GM23248 (cell line): ENCODE results near the gene OSBP2. TPM values are rescaled to one million over a fixed set of nuclear protein-coding genes. Genes with fewer than 3 reads are reported as not detected.

ENCODE experiments used
- DNase-seq: peaks from one replicate; pipeline ENCODE4 v3.0.0-alpha.2; 2015
- H2AFZ ChIP-seq: fragments of 200-600 bp; sonication (generic); 2 replicates; pipeline ENCODE4 v1.6.1; 2016; ENCODE audit warnings: antibody characterized with exemption
- H3F3A ChIP-seq: fragments of 200-600 bp; sonication (generic); 2 replicates; pipeline ENCODE4 v1.6.1; 2016; ENCODE audit warnings: mild to moderate bottlenecking, antibody characterized with exemption, mixed run types; ENCODE audit not compliant: insufficient read depth
- H3K27ac ChIP-seq: fragments of 200-600 bp; sonication (generic); 2 replicates; pipeline ENCODE4 v1.5.1; 2016; ENCODE audit warnings: mild to moderate bottlenecking
- H3K27me3 ChIP-seq: fragments of 200-600 bp; sonication (generic); replicated peaks from 2 replicates; pipeline ENCODE4 v1.6.1; 2016; ENCODE audit warnings: mild to moderate bottlenecking; ENCODE audit not compliant: insufficient read depth
- H3K36me3 ChIP-seq: fragments of 200-600 bp; sonication (generic); 2 replicates; pipeline ENCODE4 v1.6.1; 2016; ENCODE audit warnings: low read depth, mild to moderate bottlenecking
- H3K4me1 ChIP-seq: fragments of 200-600 bp; sonication (generic); 2 replicates; pipeline ENCODE4 v1.6.1; 2016; ENCODE audit warnings: mild to moderate bottlenecking; ENCODE audit not compliant: insufficient read depth
- H3K4me2 ChIP-seq: fragments of 200-600 bp; sonication (generic); one replicate; pipeline ENCODE4 v1.6.1; 2016; ENCODE audit warnings: mild to moderate bottlenecking; ENCODE audit not compliant: unreplicated experiment
- H3K4me3 ChIP-seq: fragments of 200-600 bp; sonication (generic); 2 replicates; pipeline ENCODE4 v1.5.1; 2016; ENCODE audit warnings: mild to moderate bottlenecking
- H3K79me2 ChIP-seq: fragments of 200-600 bp; sonication (generic); 2 replicates; pipeline ENCODE4 v1.6.1; 2016; ENCODE audit warnings: mild to moderate bottlenecking; ENCODE audit not compliant: insufficient read depth
- H3K9ac ChIP-seq: fragments of 200-600 bp; sonication (generic); 2 replicates; pipeline ENCODE4 v1.6.1; 2016; ENCODE audit warnings: mild to moderate bottlenecking
- H3K9me2 ChIP-seq: fragments of 200-600 bp; sonication (generic); 2 replicates; pipeline ENCODE4 v1.6.1; 2016; ENCODE audit warnings: mixed run types, mild to moderate bottlenecking, moderate library complexity; ENCODE audit not compliant: insufficient read depth
- H3K9me3 ChIP-seq: fragments of 200-600 bp; sonication (generic); one replicate; pipeline ENCODE4 v1.6.1; 2017; ENCODE audit warnings: low read depth
- H4K20me1 ChIP-seq: fragments of 200-600 bp; sonication (generic); 2 replicates; pipeline ENCODE4 v1.6.0; 2016; ENCODE audit not compliant: insufficient read depth
- EZH2 ChIP-seq: fragments of 200-600 bp; sonication (generic); IDR thresholded peaks from 2 replicates; pipeline ENCODE4 v1.6.1; 2018; ENCODE audit warnings: antibody characterized with exemption, mild to moderate bottlenecking; ENCODE audit not compliant: insufficient read depth, poor library complexity, severe bottlenecking
- EZH2phosphoT487 ChIP-seq: fragments of 200-600 bp; sonication (generic); IDR thresholded peaks from 2 replicates; pipeline ENCODE4 v1.6.1; 2018; ENCODE audit warnings: antibody characterized with exemption, moderate library complexity, mild to moderate bottlenecking, low read depth; ENCODE audit not compliant: insufficient read depth
- WGBS, 2 experiments: methylation state at CpG; one replicate each; pipeline ENCODE4 v1.1.6; 2015 to 2017; ENCODE audit warnings: low lambda C conversion rate in 2 of 2, low coverage in 1 of 2; ENCODE audit errors: missing lambda C conversion rate in 2 of 2; 5-methylcytosine and 5-hydroxymethylcytosine counted together
- in situ Hi-C: fragments of 300-500 bp; cut with MboI; formaldehyde crosslinking; loops from 2 replicates; pipeline ENCODE4 v1.15.0; 2020
- polyA plus RNA-seq: library from polyadenylated mRNA; unstranded; fragments of >200 nt; fragmentation: Nextera tagmentation; extraction: Ambion mirVana; gene quantifications from 2 replicates; pipeline ENCODE4 v1.2.1, GENCODE V29; 2016
- total RNA-seq: library from RNA; depleted of rRNA; stranded (reverse); fragments of >200 nt; shearing (Covaris generic); gene quantifications from 2 replicates; pipeline ENCODE4 v1.2.3, GENCODE V29; 2014

The OSBP2 gene
- total and polyA plus RNA-seq, 2 experiments from 2014 or later = 1.1 to 1.3 TPM

GRCh38 chr22:30947173-30947815, 252.6 kb downstream of the OSBP2 start:
- H3K4me2 ChIP-seq = no peak overlapping the region
- peaks cover 69% of the 10 kb centered on the region; the same call in 1 of the 2 replicates for H3K36me3 ChIP-seq
- H3F3A ChIP-seq = no peaks in the 10 kb centered on the region
- H3K9me2 ChIP-seq = no peaks in the 10 kb centered on the region
- WGBS, 2 experiments = 45 to 51% methylated on average over 5 of the region's 5 CpGs
- TF ChIP-seq EZH2phosphoT487 (no peak), EZH2 (no peak)
- no peak overlapping the region for H3K4me3 ChIP-seq
- H3K27me3 ChIP-seq = no peaks in the 10 kb centered on the region
- no peak overlapping the region for H3K27ac ChIP-seq
- DNase-seq = peak; percentile 28
- H3K4me1 ChIP-seq = no peaks in the 10 kb centered on the region
- H2AFZ ChIP-seq = no peak overlapping the region
- no peak overlapping the region for H3K9ac ChIP-seq
- in situ Hi-C loops = no loop called here
- H3K9me3 ChIP-seq = no peaks in the 10 kb centered on the region
- no peaks in the 10 kb centered on the region for H3K79me2 ChIP-seq
- H4K20me1 ChIP-seq = no peaks in the 10 kb centered on the region

GRCh38 chr22:30947816-30948454, 253.3 kb downstream of the OSBP2 start:
- TF ChIP-seq EZH2 = no peak
- TF ChIP-seq EZH2phosphoT487 = no peak
- no peaks in the 10 kb centered on the region for H3K9me3 ChIP-seq
- H3K27me3 ChIP-seq = no peaks in the 10 kb centered on the region
- 57 to 69% methylated on average over 2 of the region's 2 CpGs for WGBS, 2 experiments
- H3K4me2 ChIP-seq = no peak overlapping the region
- no peak overlapping the region for H3K27ac ChIP-seq
- no peaks in the 10 kb centered on the region for H3K4me1 ChIP-seq
- no peaks in the 10 kb centered on the region for H3K9me2 ChIP-seq
- H3K4me3 ChIP-seq = no peak overlapping the region
- no peak overlapping the region for H2AFZ ChIP-seq
- H3F3A ChIP-seq = no peaks in the 10 kb centered on the region
- no peaks in the 10 kb centered on the region for H3K79me2 ChIP-seq
- H3K36me3 ChIP-seq = peaks cover 66% of the 10 kb centered on the region; the same call in 1 of the 2 replicates
- peak; percentile 71 for DNase-seq
- H3K9ac ChIP-seq = no peak overlapping the region
- H4K20me1 ChIP-seq = no peaks in the 10 kb centered on the region
- in situ Hi-C loops = no loop called here

- no peak overlapping the region for H3K9ac ChIP-seq
- H3K4me1 ChIP-seq = no peaks in the 10 kb centered on the region
- no peaks in the 10 kb centered on the region for H3K9me2 ChIP-seq
- H4K20me1 ChIP-seq = no peaks in the 10 kb centered on the region
- no peaks in the 10 kb centered on the region for H3K9me3 ChIP-seq
- H3K27me3 ChIP-seq = no peaks in the 10 kb centered on the region
- no peak overlapping the region for H2AFZ ChIP-seq
- no peak for TF ChIP-seq EZH2
- no peak for TF ChIP-seq EZH2phosphoT487
- H3K79me2 ChIP-seq = no peaks in the 10 kb centered on the region
- peak; percentile 36 for DNase-seq
- H3F3A ChIP-seq = no peaks in the 10 kb centered on the region
- H3K4me2 ChIP-seq = no peak overlapping the region
- no peak overlapping the region for H3K4me3 ChIP-seq
- in situ Hi-C loops = no loop called here
- H3K27ac ChIP-seq = no peak overlapping the region
- WGBS, 2 experiments = 79 to 82% methylated on average over 3 of the region's 3 CpGs
- peaks cover 66% of the 10 kb centered on the region; the same call in 1 of the 2 replicates for H3K36me3 ChIP-seq
Observed at GRCh38 chr22:30948930-30949342, 254.3 kb downstream of the OSBP2 start.

- Histone ChIP-seq H3K9ac (no peak overlapping the region), H3F3A (no peaks in the 10 kb centered on the region), H3K27ac (no peak overlapping the region), H3K4me1 (no peaks in the 10 kb centered on the region), H3K9me3 (no peaks in the 10 kb centered on the region), H3K27me3 (no peaks in the 10 kb centered on the region), H3K36me3 (peaks cover 56% of the 10 kb centered on the region; the same call in 1 of the 2 replicates), H3K4me2 (no peak overlapping the region), H4K20me1 (no peaks in the 10 kb centered on the region), H3K4me3 (no peak overlapping the region), H3K9me2 (no peaks in the 10 kb centered on the region), H2AFZ (no peak overlapping the region), H3K79me2 (no peaks in the 10 kb centered on the region; the same call in 1 of the 2 replicates)
- in situ Hi-C loops = loop anchor here (10.0 kb wide), 1 partner anchor 135 kb away; the partner anchor contains the start of gene SMTN
- no peak for DNase-seq
- WGBS, 2 experiments = 82 to 84% methylated on average over 7 of the region's 7 CpGs
- no peak for TF ChIP-seq EZH2
Observed at GRCh38 chr22:30949934-30950660, 255.4 kb downstream of the OSBP2 start.
